Suprapubic skin (tissue), 4 donors: Measurements from ENCODE around the gene EIF2A. TPM values are rescaled to one million over a fixed set of nuclear protein-coding genes. Genes with fewer than 3 reads are reported as not detected.

Experiments used
- DNase-seq, 2 donors: peaks; one replicate each; pipeline ENCODE4 v3.0.0-alpha.2; 2019; ENCODE audit warnings: low spot score in 2 of 2
- H3K27ac ChIP-seq: fragments of 200-600 bp; sonication (generic); one replicate; pipeline ENCODE4 v1.5.1; 2019
- H3K27me3 ChIP-seq: fragments of 200-600 bp; sonication (generic); one replicate; pipeline ENCODE4 v1.5.1; 2019
- H3K36me3 ChIP-seq: fragments of 200-600 bp; sonication (generic); one replicate; pipeline ENCODE4 v1.5.1; 2019
- H3K4me1 ChIP-seq: fragments of 200-600 bp; sonication (generic); one replicate; pipeline ENCODE4 v1.5.1; 2019
- H3K4me3 ChIP-seq: fragments of 200-600 bp; sonication (generic); one replicate; pipeline ENCODE4 v1.5.1; 2019; ENCODE audit warnings: mild to moderate bottlenecking
- H3K9me3 ChIP-seq: fragments of 200-600 bp; sonication (generic); one replicate; pipeline ENCODE4 v1.5.1; 2019
- CTCF ChIP-seq, 2 donors: fragments of 200-600 bp in 1 of 2; fragments of 450-650 bp in 1 of 2; sonication (generic) in 1 of 2; IDR thresholded peaks; one replicate each; pipeline ENCODE4 v1.5.1; 2016 to 2019; ENCODE audit warnings: antibody characterized with exemption in 2 of 2, mild to moderate bottlenecking in 1 of 2, moderate library complexity in 1 of 2
- EP300 ChIP-seq: sonication (generic); formaldehyde crosslinking; IDR thresholded peaks from one replicate; pipeline ENCODE4 v1.6.1; 2017; ENCODE audit warnings: antibody characterized with exemption
- POLR2A ChIP-seq, 2 donors: fragments of 450-650 bp; IDR thresholded peaks; one replicate each; pipeline ENCODE4 v1.6.1; 2017; ENCODE audit warnings: antibody characterized with exemption in 2 of 2, mild to moderate bottlenecking in 2 of 2, moderate library complexity in 2 of 2
- POLR2AphosphoS5 ChIP-seq, 3 donors: sonication (generic); formaldehyde crosslinking; IDR thresholded peaks; one replicate each; pipeline ENCODE4 v1.6.1; 2017; ENCODE audit warnings: antibody characterized with exemption in 3 of 3
- WGBS: methylation state at CpG from one replicate; pipeline ENCODE4 v1.1.5; 2018; 5-methylcytosine and 5-hydroxymethylcytosine counted together
- total RNA-seq, 4 donors: library from RNA; depleted of rRNA; stranded (reverse); fragments of >200 nt; gene quantifications; one replicate each; pipeline ENCODE4 v1.1.0, GENCODE V29; 2016

The EIF2A gene
- total RNA-seq, 4 donors from 2014 or later, result 149 to 222 (median 194) TPM

GRCh38 chr3:150607267-150608065 is 60.9 kb downstream of the EIF2A start:
- no peaks in the 10 kb centered on the region for H3K9me3 ChIP-seq
- H3K4me1 ChIP-seq, result peaks cover 29% of the 10 kb centered on the region
- peaks cover 10% of the 10 kb centered on the region for H3K36me3 ChIP-seq
- TF ChIP-seq CTCF (IDR thresholded peaks at IDR 0.05), result no peak
- 82% methylated on average over 8 of the region's 8 CpGs for WGBS
- no peak overlapping the region for H3K4me3 ChIP-seq
- H3K27ac ChIP-seq, result no peak overlapping the region
- H3K27me3 ChIP-seq, result no peaks in the 10 kb centered on the region
- no peak for DNase-seq

- H3K27me3 ChIP-seq, result no peaks in the 10 kb centered on the region
- DNase-seq, result no peak
- H3K4me1 ChIP-seq, result peaks cover 15% of the 10 kb centered on the region
- peaks cover 15% of the 10 kb centered on the region for H3K36me3 ChIP-seq
- TF ChIP-seq POLR2A (IDR thresholded peaks at IDR 0.05), result no peak
- no peak for TF ChIP-seq CTCF (IDR thresholded peaks at IDR 0.05)
- no peak for TF ChIP-seq POLR2AphosphoS5 (IDR thresholded peaks at IDR 0.05)
- TF ChIP-seq EP300, result no peak
- H3K27ac ChIP-seq, result no peak overlapping the region
- 0% methylated on average over 1 of the region's 1 CpG for WGBS
- H3K9me3 ChIP-seq, result no peaks in the 10 kb centered on the region
- H3K4me3 ChIP-seq, result no peak overlapping the region
Measured at GRCh38 chr3:150609988-150610387, 63.4 kb downstream of the EIF2A start.

GRCh38 chr3:150610785-150611184 is 64.2 kb downstream of the EIF2A start:
- H3K4me1 ChIP-seq, result peaks cover 11% of the 10 kb centered on the region
- no peaks in the 10 kb centered on the region for H3K27me3 ChIP-seq
- H3K36me3 ChIP-seq, result peaks cover 15% of the 10 kb centered on the region
- TF ChIP-seq POLR2AphosphoS5 (IDR thresholded peaks at IDR 0.05) (no peak), CTCF (IDR thresholded peaks at IDR 0.05) (no peak), POLR2A (IDR thresholded peaks at IDR 0.05) (no peak), EP300 (no peak)
- 26% methylated on average over 1 of the region's 1 CpG for WGBS
- H3K27ac ChIP-seq, result no peak overlapping the region
- no peak overlapping the region for H3K4me3 ChIP-seq
- DNase-seq, result no peak
- no peaks in the 10 kb centered on the region for H3K9me3 ChIP-seq

- WGBS, result 97% methylated on average over 20 of the region's 34 CpGs
- Histone ChIP-seq H3K4me1 (peaks cover 7% of the 10 kb centered on the region), H3K27ac (no peak overlapping the region), H3K4me3 (no peak overlapping the region), H3K27me3 (no peaks in the 10 kb centered on the region), H3K36me3 (peaks cover 15% of the 10 kb centered on the region), H3K9me3 (no peaks in the 10 kb centered on the region)
- TF ChIP-seq POLR2A (IDR thresholded peaks at IDR 0.05), result no peak
- no peak for TF ChIP-seq CTCF (IDR thresholded peaks at IDR 0.05)
- TF ChIP-seq POLR2AphosphoS5 (IDR thresholded peaks at IDR 0.05), result no peak
- TF ChIP-seq EP300, result no peak
- no peak for DNase-seq
Measured at GRCh38 chr3:150611666-150612065, 65.1 kb downstream of the EIF2A start.

- WGBS, result 93% methylated on average over 1 of the region's 1 CpG
- Histone ChIP-seq H3K27ac (no peak overlapping the region), H3K4me1 (peaks cover 7% of the 10 kb centered on the region), H3K36me3 (peaks cover 15% of the 10 kb centered on the region), H3K9me3 (no peaks in the 10 kb centered on the region), H3K4me3 (no peak overlapping the region), H3K27me3 (no peaks in the 10 kb centered on the region)
- DNase-seq, result no peak
- TF ChIP-seq POLR2A (IDR thresholded peaks at IDR 0.05), result no peak
- no peak for TF ChIP-seq CTCF (IDR thresholded peaks at IDR 0.05)
- no peak for TF ChIP-seq EP300
- TF ChIP-seq POLR2AphosphoS5 (IDR thresholded peaks at IDR 0.05), result no peak
Measured at GRCh38 chr3:150612494-150612893, 65.9 kb downstream of the EIF2A start.
